ENCODE measurements around the gene MANF.

The MANF gene

GRCh38 chr3:51429138-51429537 is 44.0 kb downstream of the MANF start:
- in situ Hi-C loops (cut with MboI; ENCODE audit: low sequenced_read_pairs): no loop called here

- in situ Hi-C loops (cut with MboI; ENCODE audit: low sequenced_read_pairs): no loop called here
Observed at GRCh38 chr3:51434110-51434509, 49.0 kb downstream of the MANF start.

GRCh38 chr3:51434746-51435327 is 49.7 kb downstream of the MANF start:
- in situ Hi-C loops (cut with MboI; ENCODE audit: low sequenced_read_pairs): no loop called here

GRCh38 chr3:51436998-51437639 is 52.0 kb downstream of the MANF start:
- in situ Hi-C loops (cut with MboI; ENCODE audit: low sequenced_read_pairs): no loop called here
